ENCODE measurements around the gene SLC38A7. TPM values are rescaled to one million over a fixed set of nuclear protein-coding genes. Genes with fewer than 3 reads are reported as not detected.

SLC38A7 gene
- total and polyA plus RNA-seq, 2 of the 13 experiments (the other 11 are each of a cell fraction or from before 2014, with no cell fraction given) = 13.2 to 14.1 TPM

DNA sequence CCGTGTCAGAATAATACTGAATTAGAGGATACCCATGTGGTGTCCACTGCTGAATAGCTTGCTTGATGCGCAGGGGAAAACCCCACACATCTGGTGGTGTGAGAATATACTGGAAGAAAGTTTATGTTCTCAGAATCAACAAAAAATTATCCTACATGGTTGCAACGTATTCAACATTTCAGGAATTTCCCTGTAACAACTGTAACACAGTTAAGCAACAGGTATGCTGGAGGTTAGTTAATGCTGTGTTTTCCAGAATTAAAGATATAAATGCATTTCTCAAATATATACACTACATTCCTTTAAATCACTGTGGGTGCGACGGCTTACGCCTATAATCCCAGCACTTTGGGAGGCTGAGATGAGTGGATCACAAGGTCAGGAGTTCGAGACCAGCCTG is 60.4 kb downstream of the SLC38A7 start:
- intact Hi-C loops (cut with micrococcal nuclease; ENCODE audit: unreplicated experiment) = no loop called here
- TSS peak; percentile 3 for BruUV-seq (replicated peaks)
- Histone ChIP-seq H3K4me3 (replicated peaks in 1 of 3; ENCODE audit: insufficient read depth in 1 of 3, low read depth in 2 of 3, low read length in 3 of 3) (no peak overlapping the region), H3K9me3 (ENCODE audit: low read length) (no peaks in the 10 kb centered on the region), H3K4me2 (ENCODE audit: low read depth, low read length) (no peak overlapping the region), H3K27me3 (ENCODE audit: control insufficient read depth in 1 of 2, insufficient read depth in 2 of 2, low read length in 2 of 2) (no peaks in the 10 kb centered on the region; a peak in 1 of 5 replicates), H3K4me1 (ENCODE audit: insufficient read depth, low read length) (peaks cover 24% of the 10 kb centered on the region), H3K27ac (ENCODE audit: extremely low read length, insufficient read depth, low read length) (no peak overlapping the region), H3K36me3 (replicated peaks in 1 of 2; ENCODE audit: control insufficient read depth in 1 of 2, insufficient read depth in 2 of 2, low read length in 2 of 2) (peaks cover 15 to 55% of the 10 kb centered on the region in 2 experiments), H3K9ac (ENCODE audit: insufficient read depth, low read depth, low read length) (no peak overlapping the region), H2AFZ (ENCODE audit: low read length) (no peak overlapping the region), H4K20me1 (ENCODE audit: insufficient read depth, low read length) (peaks cover 46% of the 10 kb centered on the region), H3K79me2 (ENCODE audit: insufficient read depth, low read length) (peaks cover 96% of the 10 kb centered on the region)
- in situ Hi-C loops (cut with HindIII; ENCODE audit: extremely low pct_ligation_motif_present, low pct_unique_long_range_greater_than_20kb) = no loop called here
- no peak for DNase-seq (ENCODE audit: low spot score)
- no peak for ATAC-seq
- 91% methylated on average over 7 of the region's 7 CpGs for WGBS (ENCODE audit: low lambda C conversion rate)
- TF ChIP-seq MTA3 (CRISPR knock-in tag; IDR thresholded peaks at IDR 0.05) (no peak), RBFOX2 (IDR thresholded peaks at IDR 0.05; ENCODE audit: low read depth, low read length) (0 out of 2 replicates have a peak, but pooled peaks have one; percentile 3)
- ChIA-PET CTCF (ENCODE audit: low intra/inter-chr PET ratio, low total read pairs) (no interaction called here), POLR2A (no interaction called here)
- FAIRE-seq = no peak

DNA sequence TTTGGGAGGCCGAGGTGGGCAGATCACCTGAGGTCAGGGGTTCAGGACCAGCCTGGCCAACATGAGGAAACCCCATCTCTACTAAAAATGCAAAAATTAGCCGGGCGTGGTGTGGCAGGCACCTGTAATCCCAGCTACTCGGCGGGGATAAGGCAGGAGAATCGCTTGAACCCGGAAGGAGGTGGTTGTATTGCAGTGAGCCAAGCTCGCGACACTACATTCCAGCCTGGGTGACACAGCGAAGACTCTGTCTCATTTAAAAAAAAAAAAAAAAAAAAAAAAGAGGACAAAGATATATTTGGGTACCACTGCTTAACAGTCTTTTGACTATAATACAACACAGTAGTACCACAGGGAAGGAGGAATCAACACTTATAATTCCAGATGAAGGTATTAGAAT is 64.2 kb downstream of the SLC38A7 start:
- Histone ChIP-seq H3K9me3 (ENCODE audit: low read length) (no peaks in the 10 kb centered on the region), H3K27me3 (ENCODE audit: control insufficient read depth in 1 of 2, insufficient read depth in 2 of 2, low read length in 2 of 2) (no peaks in the 10 kb centered on the region), H3K9ac (ENCODE audit: insufficient read depth, low read depth, low read length) (no peak overlapping the region), H3K4me1 (ENCODE audit: insufficient read depth, low read length) (peaks cover 21% of the 10 kb centered on the region), H3K4me2 (ENCODE audit: low read depth, low read length) (no peak overlapping the region), H3K36me3 (replicated peaks in 1 of 2; ENCODE audit: control insufficient read depth in 1 of 2, insufficient read depth in 2 of 2, low read length in 2 of 2) (peaks cover 27 to 75% of the 10 kb centered on the region in 2 experiments), H4K20me1 (ENCODE audit: insufficient read depth, low read length) (peaks cover 46% of the 10 kb centered on the region), H3K27ac (ENCODE audit: extremely low read length, insufficient read depth, low read length) (no peak overlapping the region), H3K4me3 (replicated peaks in 1 of 3; ENCODE audit: insufficient read depth in 1 of 3, low read depth in 2 of 3, low read length in 3 of 3) (no peak overlapping the region), H2AFZ (ENCODE audit: low read length) (no peak overlapping the region), H3K79me2 (ENCODE audit: insufficient read depth, low read length) (peaks cover 94% of the 10 kb centered on the region)
- FAIRE-seq (no peak), DNase-seq (ENCODE audit: low spot score) (no peak), ATAC-seq (no peak)
- TF ChIP-seq JUN (CRISPR knock-in tag; IDR thresholded peaks at IDR 0.05) (no peak), ZSCAN31 (CRISPR knock-in tag; IDR thresholded peaks at IDR 0.05; ENCODE audit: low read depth) (no peak), SRSF1 (optimal IDR thresholded peaks at IDR 0.05; ENCODE audit: low read depth, low read length) (no peak)
- intact Hi-C loops (cut with micrococcal nuclease; ENCODE audit: unreplicated experiment) = no loop called here
- POLR2A ChIA-PET = no interaction called here
- WGBS (ENCODE audit: low lambda C conversion rate) = 95% methylated on average over 10 of the region's 10 CpGs
- CTCF ChIA-PET (ENCODE audit: low intra/inter-chr PET ratio, low total read pairs) = no interaction called here
- in situ Hi-C loops (cut with HindIII; ENCODE audit: extremely low pct_ligation_motif_present, low pct_unique_long_range_greater_than_20kb) = no loop called here
- no TSS peak for BruUV-seq (replicated peaks)

Data from HepG2 (cell line).